Fibroblast of villous mesenchyme (primary cell): Measurements from ENCODE around the gene ARHGAP32. TPM values are rescaled to one million over a fixed set of nuclear protein-coding genes. Genes with fewer than 3 reads are reported as not detected.

Source experiments
- DNase-seq: peaks from one replicate; pipeline ENCODE4 v3.0.0-alpha.2; 2010; ENCODE audit warnings: low read depth
- H3K4me3 ChIP-seq: 2 replicates; pipeline ENCODE4 v1.5.1; 2011; ENCODE audit warnings: low read depth, mild to moderate bottlenecking, low read length
- total RNA-seq: library from RNA; depleted of rRNA; stranded (reverse); fragments of >200 nt; gene quantifications from 2 replicates; pipeline ENCODE4 v1.2.3, GENCODE V29; 2012
- TF ChIP-seq, protein P1 (sequence below): IDR thresholded peaks from 2 replicates; pipeline ENCODE4 v1.5.1; 2012; ENCODE audit warnings: low read depth, mild to moderate bottlenecking, low read length; ENCODE audit not compliant: insufficient read depth

ARHGAP32 gene
- total RNA-seq, 1 donor = 9.5 TPM

- no peak overlapping the region for H3K4me3 ChIP-seq
- DNase-seq = no peak
- TF ChIP-seq, protein P1, sequence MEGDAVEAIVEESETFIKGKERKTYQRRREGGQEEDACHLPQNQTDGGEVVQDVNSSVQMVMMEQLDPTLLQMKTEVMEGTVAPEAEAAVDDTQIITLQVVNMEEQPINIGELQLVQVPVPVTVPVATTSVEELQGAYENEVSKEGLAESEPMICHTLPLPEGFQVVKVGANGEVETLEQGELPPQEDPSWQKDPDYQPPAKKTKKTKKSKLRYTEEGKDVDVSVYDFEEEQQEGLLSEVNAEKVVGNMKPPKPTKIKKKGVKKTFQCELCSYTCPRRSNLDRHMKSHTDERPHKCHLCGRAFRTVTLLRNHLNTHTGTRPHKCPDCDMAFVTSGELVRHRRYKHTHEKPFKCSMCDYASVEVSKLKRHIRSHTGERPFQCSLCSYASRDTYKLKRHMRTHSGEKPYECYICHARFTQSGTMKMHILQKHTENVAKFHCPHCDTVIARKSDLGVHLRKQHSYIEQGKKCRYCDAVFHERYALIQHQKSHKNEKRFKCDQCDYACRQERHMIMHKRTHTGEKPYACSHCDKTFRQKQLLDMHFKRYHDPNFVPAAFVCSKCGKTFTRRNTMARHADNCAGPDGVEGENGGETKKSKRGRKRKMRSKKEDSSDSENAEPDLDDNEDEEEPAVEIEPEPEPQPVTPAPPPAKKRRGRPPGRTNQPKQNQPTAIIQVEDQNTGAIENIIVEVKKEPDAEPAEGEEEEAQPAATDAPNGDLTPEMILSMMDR = no peak
Measured at GRCh38 chr11:129045150-129045549, 147.0 kb downstream of the ARHGAP32 start.

- TF ChIP-seq, protein P1 = no peak
- DNase-seq = peak; percentile 44
- H3K4me3 ChIP-seq = no peak overlapping the region
Measured at GRCh38 chr11:129042503-129042902, 149.6 kb downstream of the ARHGAP32 start.

DNA sequence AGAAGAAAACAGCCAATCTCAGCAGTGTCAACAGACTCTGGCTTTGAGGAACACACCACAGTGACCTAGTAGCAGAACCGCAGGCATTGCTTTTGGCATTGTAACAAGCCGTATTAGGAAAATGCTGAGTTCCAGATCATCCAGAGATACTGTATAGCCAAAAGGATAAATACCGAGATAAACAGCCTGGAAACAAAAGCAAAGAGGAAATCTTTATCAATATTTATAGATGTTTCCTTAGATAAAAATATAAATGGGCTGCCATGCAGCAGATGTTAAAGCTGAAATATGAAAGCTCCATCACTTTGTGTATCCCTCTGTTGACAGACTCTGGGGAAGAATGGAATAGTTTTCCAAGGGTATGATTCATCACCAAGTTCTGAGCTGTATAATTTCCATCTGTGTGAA lies 150.5 kb downstream of the ARHGAP32 start:
- peak; percentile 50 for DNase-seq
- TF ChIP-seq, protein P1 = no peak
- H3K4me3 ChIP-seq = no peak overlapping the region

- no peak overlapping the region for H3K4me3 ChIP-seq
- DNase-seq = no peak
- TF ChIP-seq, protein P1 = no peak
Measured at GRCh38 chr11:129040934-129041333, 151.2 kb downstream of the ARHGAP32 start.

GRCh38 chr11:129035244-129035643 lies 156.9 kb downstream of the ARHGAP32 start:
- H3K4me3 ChIP-seq = no peak overlapping the region
- TF ChIP-seq, protein P1 = no peak
- no peak for DNase-seq

GRCh38 chr11:129034001-129034400 lies 158.1 kb downstream of the ARHGAP32 start:
- TF ChIP-seq, protein P1 = no peak
- DNase-seq = no peak
- H3K4me3 ChIP-seq = no peak overlapping the region

DNA sequence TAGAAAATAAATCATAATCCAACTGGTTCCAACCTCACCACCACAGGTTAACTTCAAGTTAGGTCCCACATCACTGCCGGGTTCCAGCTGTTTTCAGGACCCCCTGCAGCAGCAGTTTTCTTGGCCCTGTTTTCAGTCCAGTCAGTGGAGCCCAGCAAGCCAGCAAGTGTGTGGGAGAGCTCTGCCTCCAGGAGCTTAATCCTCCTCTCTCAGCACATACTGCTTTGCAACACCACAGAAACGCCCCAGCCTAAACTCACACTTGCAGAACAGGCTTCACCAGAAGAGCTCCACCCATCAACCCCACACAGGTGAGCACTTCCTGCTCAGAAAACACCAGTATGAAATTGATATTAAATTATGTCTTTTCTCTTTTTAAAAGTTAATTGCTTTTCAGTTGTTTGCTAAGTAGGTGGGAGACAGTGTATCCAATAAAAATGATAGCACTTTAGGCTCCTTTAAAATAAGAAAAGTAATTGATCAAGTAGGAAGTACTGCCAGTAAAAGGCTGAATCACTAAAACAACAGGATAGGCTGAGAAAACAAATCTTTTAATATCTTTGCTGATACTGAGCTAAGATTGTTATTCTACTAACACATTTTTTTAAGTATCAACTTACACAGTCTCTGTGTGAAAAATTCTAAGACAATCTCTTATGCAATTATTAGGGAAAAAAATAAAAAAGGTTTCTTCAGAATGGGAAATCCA lies 168.0 kb downstream of the ARHGAP32 start:
- DNase-seq = no peak
- TF ChIP-seq, protein P1 = no peak
- no peak overlapping the region for H3K4me3 ChIP-seq
